ENCODE measurements around the gene TAL1. TPM values are rescaled to one million over a fixed set of nuclear protein-coding genes. Genes with fewer than 3 reads are reported as not detected.

TAL1 gene
- total RNA-seq, 1 experiment from 2014 or later, result not detected

DNA sequence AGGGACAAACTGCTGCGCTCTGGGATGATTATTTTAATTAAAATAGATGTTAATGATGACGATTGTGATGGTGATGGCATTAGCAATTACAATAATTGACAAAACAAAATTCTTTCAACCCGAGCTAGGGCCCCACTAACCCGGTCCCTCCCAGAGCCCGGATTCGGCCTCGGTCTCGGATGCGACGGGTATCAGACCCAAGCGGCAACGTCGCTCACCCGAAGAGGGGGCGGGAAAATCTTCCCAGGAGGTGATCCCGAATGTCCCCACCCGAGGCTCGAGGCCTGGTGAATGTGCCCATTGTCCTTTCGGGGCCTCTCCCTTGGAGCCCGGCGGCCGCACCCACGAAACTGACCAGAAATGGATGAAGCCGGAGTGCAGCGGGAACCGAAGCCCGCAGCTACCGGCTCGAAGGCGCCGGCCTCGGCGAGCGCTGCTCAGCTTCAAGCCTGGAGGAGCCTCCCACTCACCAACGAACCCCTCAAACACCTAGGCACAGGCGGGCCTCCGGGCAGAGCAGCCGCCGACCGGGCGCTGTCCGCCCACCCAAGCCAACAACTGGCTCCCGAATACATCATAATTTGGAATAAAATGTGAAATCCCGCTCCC lies 1.2 kb downstream of the TAL1 start:
- WGBS (ENCODE audit: extremely low coverage, insufficient read length, low lambda C conversion rate), result no CpG with 5 or more reads among the region's 44 CpGs
- Histone ChIP-seq H2BK5ac (ENCODE audit: insufficient read length, low read length) (no peak overlapping the region), H3K23me2 (ENCODE audit: insufficient read length, low read depth, low read length, poor library complexity, severe bottlenecking) (peaks cover 18% of the 10 kb centered on the region), H4K5ac (ENCODE audit: insufficient read length, low read depth, low read length) (no peak overlapping the region), H4K20me1 (ENCODE audit: control insufficient read depth, insufficient read depth, insufficient read length) (peaks cover 2% of the 10 kb centered on the region), H3K27ac (ENCODE audit: insufficient read length, low read depth, low read length) (no peak overlapping the region), H2AK5ac (ENCODE audit: insufficient read length, low read length) (no peak overlapping the region), H2BK12ac (ENCODE audit: insufficient read length, low read depth, low read length) (no peak overlapping the region), H3K56ac (ENCODE audit: insufficient read length, low read depth, low read length) (no peak overlapping the region), H3K4me2 (ENCODE audit: insufficient read depth, insufficient read length, low read length) (peak overlapping the region; percentile 38), H2BK15ac (ENCODE audit: low read depth, low read length) (no peak overlapping the region), H3K79me1 (ENCODE audit: insufficient read depth, low read depth, low read length, poor library complexity, severe bottlenecking) (no peaks in the 10 kb centered on the region), H3K27me3 (ENCODE audit: insufficient read depth, low read length) (peaks cover 97% of the 10 kb centered on the region), H3T11ph (ENCODE audit: low read length) (no peak overlapping the region), H3K4ac (ENCODE audit: low read depth, low read length) (no peak overlapping the region), H3K4me1 (ENCODE audit: insufficient read depth, low read length) (no peaks in the 10 kb centered on the region; the same call in 1 of the 2 replicates), H2AFZ (ENCODE audit: low read length) (no peak overlapping the region), H3K9ac (ENCODE audit: extremely low read depth, insufficient read length, low read length) (no peak overlapping the region), H3K79me2 (ENCODE audit: insufficient read depth, low read length) (no peaks in the 10 kb centered on the region), H4K91ac (ENCODE audit: insufficient read length, low read depth, low read length) (no peak overlapping the region), H3K18ac (ENCODE audit: insufficient read length, low read depth, low read length) (no peak overlapping the region), H3K14ac (ENCODE audit: insufficient read depth, low read length) (no peak overlapping the region), H3K9me3 (ENCODE audit: control insufficient read depth, low read depth, low read length) (no peaks in the 10 kb centered on the region), H2BK120ac (ENCODE audit: low read depth, low read length, poor library complexity, severe bottlenecking) (no peak overlapping the region), H2BK20ac (ENCODE audit: low read depth, low read length, poor library complexity, severe bottlenecking) (no peak overlapping the region), H4K8ac (replicated peaks; ENCODE audit: insufficient read length, low read depth, low read length) (no peak overlapping the region), H3K23ac (ENCODE audit: insufficient read length, low read depth, low read length) (no peak overlapping the region)
- Mint-ChIP-seq H3K36me3 (ENCODE audit: insufficient read depth in 1 of 3, low read depth in 3 of 3) (peaks cover 0 to 3% (median 0%) of the 10 kb centered on the region in 3 experiments; a peak in 2 of 7 replicates), H3K9me3 (peaks cover 0 to 7% of the 10 kb centered on the region in 2 experiments; a peak in 2 of 5 replicates), H3K4me1 (peaks cover 36 to 58% of the 10 kb centered on the region in 2 experiments), H3K27ac (peak overlapping the region in 1 of 3 experiments; percentile 45; a peak in 1 of 7 replicates), H3K27me3 (ENCODE audit: low read depth) (peaks cover 100% of the 10 kb centered on the region), H3K4me3 (peak overlapping the region; percentile 43 to 79; a peak in 4 of 5 replicates)
- TF ChIP-seq, protein P1, sequence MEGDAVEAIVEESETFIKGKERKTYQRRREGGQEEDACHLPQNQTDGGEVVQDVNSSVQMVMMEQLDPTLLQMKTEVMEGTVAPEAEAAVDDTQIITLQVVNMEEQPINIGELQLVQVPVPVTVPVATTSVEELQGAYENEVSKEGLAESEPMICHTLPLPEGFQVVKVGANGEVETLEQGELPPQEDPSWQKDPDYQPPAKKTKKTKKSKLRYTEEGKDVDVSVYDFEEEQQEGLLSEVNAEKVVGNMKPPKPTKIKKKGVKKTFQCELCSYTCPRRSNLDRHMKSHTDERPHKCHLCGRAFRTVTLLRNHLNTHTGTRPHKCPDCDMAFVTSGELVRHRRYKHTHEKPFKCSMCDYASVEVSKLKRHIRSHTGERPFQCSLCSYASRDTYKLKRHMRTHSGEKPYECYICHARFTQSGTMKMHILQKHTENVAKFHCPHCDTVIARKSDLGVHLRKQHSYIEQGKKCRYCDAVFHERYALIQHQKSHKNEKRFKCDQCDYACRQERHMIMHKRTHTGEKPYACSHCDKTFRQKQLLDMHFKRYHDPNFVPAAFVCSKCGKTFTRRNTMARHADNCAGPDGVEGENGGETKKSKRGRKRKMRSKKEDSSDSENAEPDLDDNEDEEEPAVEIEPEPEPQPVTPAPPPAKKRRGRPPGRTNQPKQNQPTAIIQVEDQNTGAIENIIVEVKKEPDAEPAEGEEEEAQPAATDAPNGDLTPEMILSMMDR (conservative IDR thresholded peaks at IDR 0.05), result no peak
- peak; percentile 73 for DNase-seq
